GM12875 (cell line): ENCODE measurements around the gene NFE2L3.

Experiments used
- H3K4me3 ChIP-seq: one replicate; pipeline ENCODE4 v1.5.1; 2011; ENCODE audit warnings: low read depth, low read length, control low read depth
- TF ChIP-seq, protein P1 (sequence below): IDR thresholded peaks from 2 replicates; pipeline ENCODE4 v1.5.1; 2011; ENCODE audit warnings: low read depth, mild to moderate bottlenecking, control low read depth, inconsistent platforms, low read length, moderate library complexity, borderline replicate concordance; ENCODE audit not compliant: insufficient read depth

The NFE2L3 gene, protein sequence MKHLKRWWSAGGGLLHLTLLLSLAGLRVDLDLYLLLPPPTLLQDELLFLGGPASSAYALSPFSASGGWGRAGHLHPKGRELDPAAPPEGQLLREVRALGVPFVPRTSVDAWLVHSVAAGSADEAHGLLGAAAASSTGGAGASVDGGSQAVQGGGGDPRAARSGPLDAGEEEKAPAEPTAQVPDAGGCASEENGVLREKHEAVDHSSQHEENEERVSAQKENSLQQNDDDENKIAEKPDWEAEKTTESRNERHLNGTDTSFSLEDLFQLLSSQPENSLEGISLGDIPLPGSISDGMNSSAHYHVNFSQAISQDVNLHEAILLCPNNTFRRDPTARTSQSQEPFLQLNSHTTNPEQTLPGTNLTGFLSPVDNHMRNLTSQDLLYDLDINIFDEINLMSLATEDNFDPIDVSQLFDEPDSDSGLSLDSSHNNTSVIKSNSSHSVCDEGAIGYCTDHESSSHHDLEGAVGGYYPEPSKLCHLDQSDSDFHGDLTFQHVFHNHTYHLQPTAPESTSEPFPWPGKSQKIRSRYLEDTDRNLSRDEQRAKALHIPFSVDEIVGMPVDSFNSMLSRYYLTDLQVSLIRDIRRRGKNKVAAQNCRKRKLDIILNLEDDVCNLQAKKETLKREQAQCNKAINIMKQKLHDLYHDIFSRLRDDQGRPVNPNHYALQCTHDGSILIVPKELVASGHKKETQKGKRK

DNA sequence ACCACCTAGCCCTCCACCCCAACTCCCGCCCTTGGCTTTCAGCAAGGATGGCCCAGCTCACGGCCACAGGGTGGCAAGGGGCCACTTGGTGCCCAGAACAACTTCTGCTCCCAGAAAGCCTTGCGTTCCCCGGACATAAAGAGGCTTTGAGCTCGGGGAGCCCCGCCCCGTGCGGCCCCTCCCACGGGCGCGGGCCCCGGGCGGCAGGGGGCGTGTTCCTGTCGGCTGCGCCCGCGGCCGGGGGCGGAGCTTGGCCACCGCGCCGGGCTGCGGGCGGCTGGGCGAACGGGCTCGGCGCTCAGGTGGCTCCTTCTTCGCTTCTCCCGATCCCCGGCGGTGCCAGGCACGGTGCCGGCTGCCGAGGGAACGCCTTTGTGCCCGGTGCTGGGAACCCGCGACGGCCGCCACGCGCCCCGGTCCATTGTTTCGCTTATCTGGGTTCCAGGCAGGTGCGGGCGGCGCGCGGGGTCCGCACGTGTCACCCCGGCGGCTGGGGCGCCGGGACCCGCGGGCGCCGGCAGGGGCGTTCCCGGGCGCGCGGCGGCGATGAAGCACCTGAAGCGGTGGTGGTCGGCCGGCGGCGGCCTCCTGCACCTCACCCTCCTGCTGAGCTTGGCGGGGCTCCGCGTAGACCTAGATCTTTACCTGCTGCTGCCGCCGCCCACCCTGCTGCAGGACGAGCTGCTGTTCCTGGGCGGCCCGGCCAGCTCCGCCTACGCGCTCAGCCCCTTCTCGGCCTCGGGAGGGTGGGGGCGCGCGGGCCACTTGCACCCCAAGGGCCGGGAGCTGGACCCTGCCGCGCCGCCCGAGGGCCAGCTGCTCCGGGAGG lies at the start of gene NFE2L3:
TSS of gene NFE2L3 (plus strand) at position 246 of the 829 bp plus-strand sequence. CDS start at position 547, 301 bp downstream.
- peak within 1 kb of the TSS; percentile 83 for H3K4me3 ChIP-seq
- TF ChIP-seq, protein P1, sequence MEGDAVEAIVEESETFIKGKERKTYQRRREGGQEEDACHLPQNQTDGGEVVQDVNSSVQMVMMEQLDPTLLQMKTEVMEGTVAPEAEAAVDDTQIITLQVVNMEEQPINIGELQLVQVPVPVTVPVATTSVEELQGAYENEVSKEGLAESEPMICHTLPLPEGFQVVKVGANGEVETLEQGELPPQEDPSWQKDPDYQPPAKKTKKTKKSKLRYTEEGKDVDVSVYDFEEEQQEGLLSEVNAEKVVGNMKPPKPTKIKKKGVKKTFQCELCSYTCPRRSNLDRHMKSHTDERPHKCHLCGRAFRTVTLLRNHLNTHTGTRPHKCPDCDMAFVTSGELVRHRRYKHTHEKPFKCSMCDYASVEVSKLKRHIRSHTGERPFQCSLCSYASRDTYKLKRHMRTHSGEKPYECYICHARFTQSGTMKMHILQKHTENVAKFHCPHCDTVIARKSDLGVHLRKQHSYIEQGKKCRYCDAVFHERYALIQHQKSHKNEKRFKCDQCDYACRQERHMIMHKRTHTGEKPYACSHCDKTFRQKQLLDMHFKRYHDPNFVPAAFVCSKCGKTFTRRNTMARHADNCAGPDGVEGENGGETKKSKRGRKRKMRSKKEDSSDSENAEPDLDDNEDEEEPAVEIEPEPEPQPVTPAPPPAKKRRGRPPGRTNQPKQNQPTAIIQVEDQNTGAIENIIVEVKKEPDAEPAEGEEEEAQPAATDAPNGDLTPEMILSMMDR, result no peak

DNA sequence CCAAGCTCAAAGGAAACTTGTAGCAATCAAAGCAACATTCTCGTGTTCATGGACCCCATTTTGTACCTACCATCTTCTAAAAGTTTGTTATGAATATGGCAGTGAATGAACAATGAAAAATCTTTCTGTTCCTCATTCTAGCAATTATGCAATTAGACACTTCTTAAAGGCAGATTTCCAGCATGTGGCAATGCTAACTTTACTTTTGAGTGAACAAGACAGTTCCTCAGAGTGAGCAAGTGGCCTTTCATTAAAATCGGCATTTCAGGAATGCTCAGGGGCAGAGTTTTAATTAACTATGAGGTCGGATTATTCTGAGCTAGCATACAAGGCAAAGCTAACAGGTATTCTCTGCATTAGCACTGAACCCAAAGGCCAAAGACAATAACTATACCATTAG lies 48.4 kb upstream of the NFE2L3 start:
- TF ChIP-seq, protein P1, result no peak
- H3K4me3 ChIP-seq, result no peak overlapping the region

DNA sequence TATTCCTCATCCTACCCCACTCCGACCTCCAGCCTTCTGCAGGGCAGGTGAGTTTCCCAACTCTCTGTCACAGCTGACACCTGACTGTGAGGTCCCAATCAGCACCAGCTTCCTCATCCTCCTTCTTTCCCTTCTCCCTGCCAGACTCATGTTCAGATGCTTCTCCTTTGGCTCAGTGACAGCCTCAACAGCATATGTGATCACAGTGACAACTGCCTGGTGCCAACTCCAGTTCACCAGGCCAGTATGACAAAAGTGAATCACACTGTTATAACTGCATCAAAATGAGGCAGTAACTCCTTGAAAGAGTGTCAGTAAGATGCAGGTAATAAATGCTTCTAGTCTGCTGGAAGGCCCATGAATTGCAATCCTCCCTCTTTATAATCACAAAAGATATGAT lies 46.8 kb upstream of the NFE2L3 start:
- no peak overlapping the region for H3K4me3 ChIP-seq
- TF ChIP-seq, protein P1, result no peak

DNA sequence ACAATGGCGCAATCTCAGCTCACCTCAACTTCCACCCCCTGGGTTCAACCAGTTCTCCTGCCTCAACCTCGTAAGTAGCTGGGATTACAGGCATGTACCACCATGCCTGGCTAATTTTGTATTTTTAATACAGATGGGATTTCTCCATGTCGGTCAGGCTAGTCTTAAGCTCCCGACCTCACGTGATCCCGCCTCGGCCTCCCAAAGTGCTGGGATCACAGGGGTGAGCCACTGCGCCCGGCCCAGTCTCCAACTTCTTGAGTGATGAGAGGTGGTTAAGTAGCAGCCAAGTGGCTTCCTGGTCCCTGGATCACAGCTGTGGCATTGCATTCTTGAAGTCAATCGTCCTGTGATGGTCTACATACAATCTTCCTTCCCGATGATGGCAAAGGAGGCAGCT lies 46.1 kb upstream of the NFE2L3 start:
- H3K4me3 ChIP-seq, result no peak overlapping the region
- TF ChIP-seq, protein P1, result no peak

DNA sequence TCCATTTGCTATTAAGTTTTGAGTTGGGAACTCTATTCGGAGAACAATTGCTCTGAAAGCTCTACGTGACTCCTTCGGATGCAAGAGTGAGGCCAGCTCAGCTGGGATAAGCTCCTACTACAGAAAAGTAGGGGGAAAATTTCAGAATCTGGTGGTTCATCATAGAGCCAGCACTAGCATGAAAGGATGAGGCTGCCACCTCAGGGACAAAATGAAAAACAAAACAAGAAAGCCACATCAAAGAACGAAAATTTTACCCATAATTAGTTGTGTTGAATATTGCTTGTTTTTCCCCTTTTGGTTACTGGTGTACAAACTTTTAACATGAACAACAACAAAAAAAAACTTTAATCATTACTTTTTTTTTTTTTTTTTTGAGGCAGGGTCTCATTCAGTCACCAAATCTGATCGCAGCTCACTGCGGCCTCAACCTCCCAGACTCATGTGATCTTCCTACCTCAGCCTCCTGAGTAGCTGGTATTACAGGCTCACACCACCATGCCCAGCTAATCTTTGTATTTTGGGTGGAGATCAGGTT lies 39.7 kb upstream of the NFE2L3 start:
- TF ChIP-seq, protein P1, result no peak
- H3K4me3 ChIP-seq, result no peak overlapping the region

DNA sequence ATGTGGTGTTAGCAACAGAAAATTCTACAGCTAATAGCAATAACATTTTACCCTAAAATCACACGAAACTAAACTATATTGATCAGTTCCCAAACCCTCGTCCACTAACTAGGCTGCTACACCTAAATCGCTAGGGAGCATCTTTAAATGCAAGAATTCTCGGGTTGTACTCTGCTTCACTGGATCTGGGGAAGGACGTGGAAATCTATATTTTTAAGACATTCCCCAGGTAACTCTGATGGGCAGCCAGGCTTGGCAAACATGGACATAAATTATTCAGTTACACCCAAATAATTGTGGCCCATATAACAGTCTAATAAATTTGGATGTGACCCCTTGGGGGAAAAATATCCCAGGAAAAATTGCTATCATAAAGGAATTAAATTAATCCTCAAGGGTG lies 36.3 kb upstream of the NFE2L3 start:
- H3K4me3 ChIP-seq, result no peak overlapping the region
- TF ChIP-seq, protein P1, result no peak
